ENCODE data around the gene SLFN12L. TPM values are rescaled to one million over a fixed set of nuclear protein-coding genes. Genes with fewer than 3 reads are reported as not detected.

Gene SLFN12L
- total and polyA plus RNA-seq, 2 donors (not counting 1 experiment from before 2014, with no cell fraction given), result 0.43 to 3.8 TPM

- Mint-ChIP-seq H3K9me3 (ENCODE audit: insufficient read depth) (peaks cover 3% of the 10 kb centered on the region), H3K4me3 (peak overlapping the region; percentile 23), H3K4me1 (peaks cover 32% of the 10 kb centered on the region), H3K27ac (peak overlapping the region; percentile 59), H3K27me3 (peaks cover 59% of the 10 kb centered on the region)
- Histone ChIP-seq H3K4me2 (replicated peaks; ENCODE audit: low read depth, low read length, poor library complexity, severe bottlenecking) (no peak overlapping the region), H3K36me3 (replicated peaks in 1 of 2; ENCODE audit: control extremely low read depth in 1 of 2, control insufficient read depth in 1 of 2, extremely low read depth in 1 of 2, insufficient read depth in 2 of 2, low read length in 1 of 2) (no peaks in the 10 kb centered on the region), H3K4me1 (ENCODE audit: control insufficient read depth in 2 of 2, insufficient read depth in 2 of 2, low read length in 2 of 2) (peaks cover 24 to 29% of the 10 kb centered on the region in 2 donors), H3K9ac (ENCODE audit: low read length) (no peak overlapping the region), H3K27ac (ENCODE audit: low read length in 2 of 2) (no peak overlapping the region), H4K20me1 (ENCODE audit: control insufficient read depth, insufficient read depth, low read length, poor library complexity, severe bottlenecking) (no peaks in the 10 kb centered on the region), H3K9me3 (ENCODE audit: control extremely low read depth in 1 of 3, control insufficient read depth in 2 of 3, insufficient read depth in 1 of 3, low read length in 2 of 3) (peaks cover 9 to 36% (median 16%) of the 10 kb centered on the region in 3 donors), H3K4me3 (ENCODE audit: control extremely low read depth in 1 of 5, extremely low read depth in 1 of 5, insufficient read depth in 1 of 5, low read depth in 2 of 5, low read length in 4 of 5) (no peak overlapping the region), H3K79me2 (ENCODE audit: control insufficient read depth, insufficient read depth, low read length) (no peaks in the 10 kb centered on the region), H3K27me3 (replicated peaks in 1 of 4; ENCODE audit: control extremely low read depth in 1 of 4, control insufficient read depth in 3 of 4, insufficient read depth in 4 of 4, low read length in 3 of 4) (peaks cover 0 to 64% (median 54%) of the 10 kb centered on the region in 4 experiments), H2AFZ (ENCODE audit: insufficient read depth, low read depth, low read length, poor library complexity, severe bottlenecking) (no peak overlapping the region)
- POLR2A ChIA-PET, result no interaction called here
- CTCF ChIA-PET, result interaction anchor here (1.1 to 1.5 kb wide), 3 partner anchors 57 to 177 kb away, joined by 3 to 7 read pairs (median 3); no protein-coding TSS in a partner anchor
- DNase-seq, result peak; percentile 39
- intact Hi-C loops (cut with micrococcal nuclease), result no loop called here
- 25% methylated on average over 12 of the region's 18 CpGs for WGBS (ENCODE audit: insufficient coverage)
- ATAC-seq (ENCODE audit: low read depth), result no peak
- TF ChIP-seq EZH2 (IDR thresholded peaks at IDR 0.05; ENCODE audit: borderline replicate concordance, insufficient read depth, low read depth, low read length, poor library complexity, severe bottlenecking), result no peak
- TF ChIP-seq, protein P1, sequence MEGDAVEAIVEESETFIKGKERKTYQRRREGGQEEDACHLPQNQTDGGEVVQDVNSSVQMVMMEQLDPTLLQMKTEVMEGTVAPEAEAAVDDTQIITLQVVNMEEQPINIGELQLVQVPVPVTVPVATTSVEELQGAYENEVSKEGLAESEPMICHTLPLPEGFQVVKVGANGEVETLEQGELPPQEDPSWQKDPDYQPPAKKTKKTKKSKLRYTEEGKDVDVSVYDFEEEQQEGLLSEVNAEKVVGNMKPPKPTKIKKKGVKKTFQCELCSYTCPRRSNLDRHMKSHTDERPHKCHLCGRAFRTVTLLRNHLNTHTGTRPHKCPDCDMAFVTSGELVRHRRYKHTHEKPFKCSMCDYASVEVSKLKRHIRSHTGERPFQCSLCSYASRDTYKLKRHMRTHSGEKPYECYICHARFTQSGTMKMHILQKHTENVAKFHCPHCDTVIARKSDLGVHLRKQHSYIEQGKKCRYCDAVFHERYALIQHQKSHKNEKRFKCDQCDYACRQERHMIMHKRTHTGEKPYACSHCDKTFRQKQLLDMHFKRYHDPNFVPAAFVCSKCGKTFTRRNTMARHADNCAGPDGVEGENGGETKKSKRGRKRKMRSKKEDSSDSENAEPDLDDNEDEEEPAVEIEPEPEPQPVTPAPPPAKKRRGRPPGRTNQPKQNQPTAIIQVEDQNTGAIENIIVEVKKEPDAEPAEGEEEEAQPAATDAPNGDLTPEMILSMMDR (IDR thresholded peaks at IDR 0.05), result no peak
These were observed 47.5 kb downstream of the SLFN12L start for GRCh38 chr17:35489944-35490343.

DNA sequence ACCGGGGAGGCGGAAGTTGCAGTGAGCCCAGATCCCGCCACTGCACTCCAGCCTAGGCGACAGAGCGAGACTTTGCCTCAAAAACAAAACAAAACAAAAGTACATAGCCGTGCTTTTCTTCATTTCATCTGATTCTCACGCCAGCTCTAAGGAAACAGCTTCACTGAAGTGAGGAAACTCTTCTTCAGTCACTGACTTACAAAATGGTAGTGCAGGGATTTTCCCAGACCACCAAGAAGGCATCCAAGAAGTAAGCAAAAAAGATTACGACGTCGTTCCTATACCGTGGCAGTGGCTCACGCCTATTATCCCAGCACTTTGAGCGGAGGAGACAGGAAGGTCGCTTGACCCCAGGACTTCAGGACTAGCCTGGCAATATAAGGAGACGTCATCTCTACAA lies 48.5 kb downstream of the SLFN12L start:
- Histone ChIP-seq H3K27ac (ENCODE audit: low read length in 2 of 2) (no peak overlapping the region), H3K4me2 (replicated peaks; ENCODE audit: low read depth, low read length, poor library complexity, severe bottlenecking) (no peak overlapping the region), H3K79me2 (ENCODE audit: control insufficient read depth, insufficient read depth, low read length) (no peaks in the 10 kb centered on the region), H3K9ac (ENCODE audit: low read length) (no peak overlapping the region), H3K4me3 (ENCODE audit: control extremely low read depth in 1 of 5, extremely low read depth in 1 of 5, insufficient read depth in 1 of 5, low read depth in 2 of 5, low read length in 4 of 5) (no peak overlapping the region), H3K4me1 (ENCODE audit: control insufficient read depth in 2 of 2, insufficient read depth in 2 of 2, low read length in 2 of 2) (peaks cover 24 to 29% of the 10 kb centered on the region in 2 donors), H4K20me1 (ENCODE audit: control insufficient read depth, insufficient read depth, low read length, poor library complexity, severe bottlenecking) (no peaks in the 10 kb centered on the region), H3K36me3 (replicated peaks in 1 of 2; ENCODE audit: control extremely low read depth in 1 of 2, control insufficient read depth in 1 of 2, extremely low read depth in 1 of 2, insufficient read depth in 2 of 2, low read length in 1 of 2) (no peaks in the 10 kb centered on the region), H2AFZ (ENCODE audit: insufficient read depth, low read depth, low read length, poor library complexity, severe bottlenecking) (no peak overlapping the region), H3K9me3 (ENCODE audit: control extremely low read depth in 1 of 3, control insufficient read depth in 2 of 3, insufficient read depth in 1 of 3, low read length in 2 of 3) (peaks cover 11 to 35% (median 16%) of the 10 kb centered on the region in 3 donors), H3K27me3 (replicated peaks in 1 of 4; ENCODE audit: control extremely low read depth in 1 of 4, control insufficient read depth in 3 of 4, insufficient read depth in 4 of 4, low read length in 3 of 4) (peaks cover 0 to 59% (median 49%) of the 10 kb centered on the region in 4 experiments)
- H3K27me3 Mint-ChIP-seq, result peaks cover 55% of the 10 kb centered on the region
- DNase-seq (peak; percentile 38), ATAC-seq (ENCODE audit: low read depth) (no peak)
- peaks cover 3% of the 10 kb centered on the region for H3K9me3 Mint-ChIP-seq (ENCODE audit: insufficient read depth)
- WGBS (ENCODE audit: insufficient coverage), result 41% methylated on average over 14 of the region's 15 CpGs
- CTCF ChIA-PET, result interaction anchor here (0.8 to 4.7 kb wide), 4 partner anchors 41 to 176 kb away, joined by 3 to 59 read pairs (median 6); partner anchors contain the start of genes SLFN12L and SLFN13
- intact Hi-C loops (cut with micrococcal nuclease), result loop anchor here (1.0 kb wide), 2 partner anchors 9 to 177 kb away; no protein-coding TSS in a partner anchor
- peaks cover 29% of the 10 kb centered on the region for H3K4me1 Mint-ChIP-seq
- peak overlapping the region; percentile 18 for H3K4me3 Mint-ChIP-seq
- TF ChIP-seq EZH2 (IDR thresholded peaks at IDR 0.05; ENCODE audit: borderline replicate concordance, insufficient read depth, low read depth, low read length, poor library complexity, severe bottlenecking), result no peak
- TF ChIP-seq, protein P1 (IDR thresholded peaks at IDR 0.05), result no peak
- peak overlapping the region; percentile 59 for H3K27ac Mint-ChIP-seq
- POLR2A ChIA-PET, result interaction anchor here (1.3 kb wide), 1 partner anchor 115 kb away, joined by 5 read pairs; the partner anchor contains the start of gene SLFN11

Measured in B cell (primary cell).